ENCODE measurements around the gene HOXD4.

Gene HOXD4

DNA sequence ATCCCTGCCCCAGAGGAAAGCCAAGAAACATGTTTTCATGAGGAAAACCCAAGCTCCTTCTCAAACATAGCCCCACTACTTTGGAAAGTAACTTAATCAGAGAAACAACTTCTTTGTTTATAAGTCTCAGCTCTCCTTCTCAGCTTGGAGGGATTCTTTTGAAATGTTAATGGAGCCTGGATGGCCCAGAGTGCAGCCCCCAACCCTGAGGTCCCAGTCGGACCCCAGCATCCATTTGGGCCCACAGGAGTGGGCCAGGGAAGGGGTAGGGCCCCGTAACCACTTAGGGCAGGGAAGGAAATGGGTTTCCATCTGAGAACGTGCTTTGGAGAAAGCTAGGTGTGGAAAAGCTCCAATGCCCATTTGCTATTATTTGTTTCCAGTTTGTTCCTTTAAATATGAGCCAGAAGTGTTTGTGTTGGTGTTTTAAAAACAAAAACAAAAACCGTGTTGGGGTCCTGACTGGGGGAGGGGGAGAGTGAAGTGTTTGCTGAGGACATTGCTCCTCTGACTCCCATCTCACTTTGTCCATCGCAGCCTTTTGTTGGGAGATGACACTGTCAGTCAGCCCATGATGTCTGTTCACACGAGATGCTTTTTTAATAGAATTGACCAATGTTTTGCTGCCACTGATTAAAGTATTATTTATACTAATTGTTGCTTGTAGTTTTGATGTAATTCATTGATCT is 4.2 kb downstream of the HOXD4 start:
- TF ChIP-seq CSDC2 (CRISPR knock-in tag; IDR thresholded peaks at IDR 0.05) = no peak
- no peak for ATAC-seq

DNA sequence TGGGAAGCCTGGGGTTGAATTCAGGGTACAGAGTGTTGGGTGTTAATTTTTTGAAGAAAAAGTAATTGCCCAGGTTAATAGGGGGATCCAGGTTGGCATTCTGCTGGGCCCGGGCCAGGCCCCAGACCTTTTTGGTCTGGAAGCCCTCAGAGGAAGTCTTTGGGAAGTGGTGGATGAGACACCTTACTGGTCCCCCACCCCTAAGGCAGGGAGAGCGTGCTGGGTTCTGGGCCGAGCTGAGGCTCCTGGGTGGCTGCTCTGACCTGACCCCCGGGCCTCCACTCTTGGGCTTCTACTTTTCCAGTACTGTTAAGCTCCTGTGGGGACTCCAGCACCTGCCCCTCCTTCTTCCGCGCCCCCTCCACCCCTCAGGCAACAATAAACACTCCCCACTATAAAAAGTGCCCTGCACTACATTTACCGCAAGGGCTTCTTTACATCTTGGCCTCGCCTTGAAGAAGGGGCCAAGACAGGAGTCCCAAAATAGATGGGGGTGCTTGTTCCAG is 5.0 kb downstream of the HOXD4 start:
- no peak for ATAC-seq
- no peak for TF ChIP-seq ZFP3 (CRISPR knock-in tag; IDR thresholded peaks at IDR 0.05)
- no peak for TF ChIP-seq ZNF565 (CRISPR knock-in tag; conservative IDR thresholded peaks at IDR 0.05; ENCODE audit: low read depth)
- no peak for TF ChIP-seq RARB (CRISPR knock-in tag; IDR thresholded peaks at IDR 0.05)
- TF ChIP-seq, protein P1, sequence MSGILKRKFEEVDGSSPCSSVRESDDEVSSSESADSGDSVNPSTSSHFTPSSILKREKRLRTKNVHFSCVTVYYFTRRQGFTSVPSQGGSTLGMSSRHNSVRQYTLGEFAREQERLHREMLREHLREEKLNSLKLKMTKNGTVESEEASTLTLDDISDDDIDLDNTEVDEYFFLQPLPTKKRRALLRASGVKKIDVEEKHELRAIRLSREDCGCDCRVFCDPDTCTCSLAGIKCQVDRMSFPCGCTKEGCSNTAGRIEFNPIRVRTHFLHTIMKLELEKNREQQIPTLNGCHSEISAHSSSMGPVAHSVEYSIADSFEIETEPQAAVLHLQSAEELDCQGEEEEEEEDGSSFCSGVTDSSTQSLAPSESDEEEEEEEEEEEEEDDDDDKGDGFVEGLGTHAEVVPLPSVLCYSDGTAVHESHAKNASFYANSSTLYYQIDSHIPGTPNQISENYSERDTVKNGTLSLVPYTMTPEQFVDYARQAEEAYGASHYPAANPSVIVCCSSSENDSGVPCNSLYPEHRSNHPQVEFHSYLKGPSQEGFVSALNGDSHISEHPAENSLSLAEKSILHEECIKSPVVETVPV (CRISPR knock-in tag; IDR thresholded peaks at IDR 0.05) = no peak
- TF ChIP-seq ZC3H10 (CRISPR knock-in tag; IDR thresholded peaks at IDR 0.05) = no peak
- no peak for TF ChIP-seq ISL1 (CRISPR knock-in tag; IDR thresholded peaks at IDR 0.05)
- TF ChIP-seq CSDC2 (CRISPR knock-in tag; IDR thresholded peaks at IDR 0.05) = no peak

DNA sequence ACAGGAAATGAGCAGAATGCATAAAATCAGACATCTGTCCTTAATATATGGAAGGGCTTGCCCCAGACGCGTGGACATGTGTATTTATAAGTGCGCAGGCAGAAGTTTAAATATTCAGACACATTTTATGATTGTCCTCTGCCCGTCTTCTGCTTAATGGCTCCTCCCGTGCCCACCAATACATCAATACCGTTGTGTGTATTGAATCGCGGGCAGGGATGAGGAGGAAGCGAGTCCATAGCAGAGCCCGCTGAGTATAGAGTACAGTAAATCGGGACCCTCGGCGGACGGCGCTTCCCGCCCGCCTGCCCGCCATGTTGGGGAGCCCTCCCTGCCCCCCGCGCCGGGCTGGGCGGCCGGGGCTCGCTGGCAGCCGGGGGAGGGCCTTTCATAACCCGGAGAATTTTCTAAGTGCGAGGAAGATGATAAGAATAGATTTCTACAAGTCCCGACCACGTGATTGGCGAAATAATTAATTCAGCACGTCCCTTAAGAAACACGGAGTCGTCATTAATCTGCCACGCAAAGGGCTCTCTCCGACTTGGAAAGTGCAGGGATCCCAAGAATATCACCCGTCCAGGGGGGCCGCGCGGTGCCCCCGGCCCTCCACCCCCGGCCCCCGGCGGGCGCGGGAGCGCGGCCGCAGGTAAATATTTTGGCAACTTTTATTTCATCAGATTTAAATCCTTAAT is 5.6 kb downstream of the HOXD4 start, which contains the start of gene HOXD3:
TSS of gene HOXD3 (plus strand) at position 501 of the 692 bp plus-strand sequence. CDS start 11,808 bp downstream, outside the sequence.
- ATAC-seq = peak; percentile 17
- TF ChIP-seq CSDC2 (CRISPR knock-in tag; IDR thresholded peaks at IDR 0.05) (no peak), GLIS3 (CRISPR knock-in tag; IDR thresholded peaks at IDR 0.05) (no peak), RARB (CRISPR knock-in tag; IDR thresholded peaks at IDR 0.05) (no peak), ZNF565 (CRISPR knock-in tag; conservative IDR thresholded peaks at IDR 0.05; ENCODE audit: low read depth) (no peak), TOX (CRISPR knock-in tag; IDR thresholded peaks at IDR 0.05; ENCODE audit: borderline replicate concordance) (no peak), OSR1 (CRISPR knock-in tag; IDR thresholded peaks at IDR 0.05) (no peak), TCF4 (CRISPR knock-in tag; IDR thresholded peaks at IDR 0.05; ENCODE audit: borderline replicate concordance) (no peak), ARNTL (CRISPR knock-in tag; IDR thresholded peaks at IDR 0.05; ENCODE audit: borderline replicate concordance, low read depth) (no peak), ZNF70 (CRISPR knock-in tag; IDR thresholded peaks at IDR 0.05) (no peak), PPARA (CRISPR knock-in tag; IDR thresholded peaks at IDR 0.05; ENCODE audit: borderline replicate concordance) (no peak), ISL1 (CRISPR knock-in tag; IDR thresholded peaks at IDR 0.05) (no peak), ZFP3 (CRISPR knock-in tag; IDR thresholded peaks at IDR 0.05) (no peak), ESRRG (CRISPR knock-in tag; IDR thresholded peaks at IDR 0.05) (no peak), BACH2 (CRISPR knock-in tag; IDR thresholded peaks at IDR 0.05; ENCODE audit: borderline replicate concordance) (no peak)
- TF ChIP-seq, protein P2, sequence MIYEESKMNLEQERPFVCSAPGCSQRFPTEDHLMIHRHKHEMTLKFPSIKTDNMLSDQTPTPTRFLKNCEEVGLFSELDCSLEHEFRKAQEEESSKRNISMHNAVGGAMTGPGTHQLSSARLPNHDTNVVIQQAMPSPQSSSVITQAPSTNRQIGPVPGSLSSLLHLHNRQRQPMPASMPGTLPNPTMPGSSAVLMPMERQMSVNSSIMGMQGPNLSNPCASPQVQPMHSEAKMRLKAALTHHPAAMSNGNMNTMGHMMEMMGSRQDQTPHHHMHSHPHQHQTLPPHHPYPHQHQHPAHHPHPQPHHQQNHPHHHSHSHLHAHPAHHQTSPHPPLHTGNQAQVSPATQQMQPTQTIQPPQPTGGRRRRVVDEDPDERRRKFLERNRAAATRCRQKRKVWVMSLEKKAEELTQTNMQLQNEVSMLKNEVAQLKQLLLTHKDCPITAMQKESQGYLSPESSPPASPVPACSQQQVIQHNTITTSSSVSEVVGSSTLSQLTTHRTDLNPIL (CRISPR knock-in tag; IDR thresholded peaks at IDR 0.05; ENCODE audit: low read depth) = no peak
- TF ChIP-seq, protein P1 (CRISPR knock-in tag; IDR thresholded peaks at IDR 0.05) = no peak
- TF ChIP-seq, protein P3, sequence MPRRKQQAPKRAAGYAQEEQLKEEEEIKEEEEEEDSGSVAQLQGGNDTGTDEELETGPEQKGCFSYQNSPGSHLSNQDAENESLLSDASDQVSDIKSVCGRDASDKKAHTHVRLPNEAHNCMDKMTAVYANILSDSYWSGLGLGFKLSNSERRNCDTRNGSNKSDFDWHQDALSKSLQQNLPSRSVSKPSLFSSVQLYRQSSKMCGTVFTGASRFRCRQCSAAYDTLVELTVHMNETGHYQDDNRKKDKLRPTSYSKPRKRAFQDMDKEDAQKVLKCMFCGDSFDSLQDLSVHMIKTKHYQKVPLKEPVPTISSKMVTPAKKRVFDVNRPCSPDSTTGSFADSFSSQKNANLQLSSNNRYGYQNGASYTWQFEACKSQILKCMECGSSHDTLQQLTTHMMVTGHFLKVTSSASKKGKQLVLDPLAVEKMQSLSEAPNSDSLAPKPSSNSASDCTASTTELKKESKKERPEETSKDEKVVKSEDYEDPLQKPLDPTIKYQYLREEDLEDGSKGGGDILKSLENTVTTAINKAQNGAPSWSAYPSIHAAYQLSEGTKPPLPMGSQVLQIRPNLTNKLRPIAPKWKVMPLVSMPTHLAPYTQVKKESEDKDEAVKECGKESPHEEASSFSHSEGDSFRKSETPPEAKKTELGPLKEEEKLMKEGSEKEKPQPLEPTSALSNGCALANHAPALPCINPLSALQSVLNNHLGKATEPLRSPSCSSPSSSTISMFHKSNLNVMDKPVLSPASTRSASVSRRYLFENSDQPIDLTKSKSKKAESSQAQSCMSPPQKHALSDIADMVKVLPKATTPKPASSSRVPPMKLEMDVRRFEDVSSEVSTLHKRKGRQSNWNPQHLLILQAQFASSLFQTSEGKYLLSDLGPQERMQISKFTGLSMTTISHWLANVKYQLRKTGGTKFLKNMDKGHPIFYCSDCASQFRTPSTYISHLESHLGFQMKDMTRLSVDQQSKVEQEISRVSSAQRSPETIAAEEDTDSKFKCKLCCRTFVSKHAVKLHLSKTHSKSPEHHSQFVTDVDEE (CRISPR knock-in tag; IDR thresholded peaks at IDR 0.05) = no peak
- TF ChIP-seq, protein P4, sequence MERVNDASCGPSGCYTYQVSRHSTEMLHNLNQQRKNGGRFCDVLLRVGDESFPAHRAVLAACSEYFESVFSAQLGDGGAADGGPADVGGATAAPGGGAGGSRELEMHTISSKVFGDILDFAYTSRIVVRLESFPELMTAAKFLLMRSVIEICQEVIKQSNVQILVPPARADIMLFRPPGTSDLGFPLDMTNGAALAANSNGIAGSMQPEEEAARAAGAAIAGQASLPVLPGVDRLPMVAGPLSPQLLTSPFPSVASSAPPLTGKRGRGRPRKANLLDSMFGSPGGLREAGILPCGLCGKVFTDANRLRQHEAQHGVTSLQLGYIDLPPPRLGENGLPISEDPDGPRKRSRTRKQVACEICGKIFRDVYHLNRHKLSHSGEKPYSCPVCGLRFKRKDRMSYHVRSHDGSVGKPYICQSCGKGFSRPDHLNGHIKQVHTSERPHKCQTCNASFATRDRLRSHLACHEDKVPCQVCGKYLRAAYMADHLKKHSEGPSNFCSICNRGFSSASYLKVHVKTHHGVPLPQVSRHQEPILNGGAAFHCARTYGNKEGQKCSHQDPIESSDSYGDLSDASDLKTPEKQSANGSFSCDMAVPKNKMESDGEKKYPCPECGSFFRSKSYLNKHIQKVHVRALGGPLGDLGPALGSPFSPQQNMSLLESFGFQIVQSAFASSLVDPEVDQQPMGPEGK (CRISPR knock-in tag; IDR thresholded peaks at IDR 0.05; ENCODE audit: borderline replicate concordance) = no peak

Data from SK-N-SH treated with all-trans-retinoic acid at 6 μM for 48 hours (cell line).